Small intestine (tissue), 7 donors: ENCODE results near the gene KLK14. TPM values are rescaled to one million over a fixed set of nuclear protein-coding genes. Genes with fewer than 3 reads are reported as not detected.

Experiments
- DNase-seq, 2 donors: peaks; one replicate each; pipeline versions ENCODE4 v3.0.0 to v3.0.0-alpha.2; 2013
- FAIRE-seq: peaks from 2 replicates; lab custom pipeline; 2012; peaks lifted over from hg19 to GRCh38; lab: Jason Lieb, UNC
- H3K27ac ChIP-seq, 3 donors: one replicate each; pipeline ENCODE4 v1.5.1; 2013; ENCODE audit warnings: low read length in 2 of 3, mild to moderate bottlenecking in 2 of 3, control low read depth in 1 of 3, inconsistent platforms in 1 of 3, low read depth in 1 of 3, moderate library complexity in 1 of 3
- H3K27me3 ChIP-seq, 3 donors: one replicate each; pipeline ENCODE4 v1.6.1; 2013; ENCODE audit warnings: low read length in 3 of 3, inconsistent platforms in 1 of 3; ENCODE audit not compliant: control insufficient read depth in 3 of 3, insufficient read depth in 3 of 3
- H3K36me3 ChIP-seq, 3 donors: one replicate each; pipeline ENCODE4 v1.6.1; 2013; ENCODE audit warnings: low read length in 3 of 3, inconsistent platforms in 1 of 3, low read depth in 1 of 3, mild to moderate bottlenecking in 1 of 3, moderate library complexity in 1 of 3; ENCODE audit not compliant: control insufficient read depth in 3 of 3, insufficient read depth in 2 of 3
- H3K4me1 ChIP-seq, 3 donors: one replicate each; pipeline ENCODE4 v1.6.1; 2013; ENCODE audit warnings: low read length in 2 of 3, inconsistent platforms in 1 of 3, low read depth in 1 of 3, mild to moderate bottlenecking in 1 of 3, moderate library complexity in 1 of 3; ENCODE audit not compliant: control insufficient read depth in 3 of 3, insufficient read depth in 2 of 3
- H3K4me3 ChIP-seq, 3 donors: one replicate each; pipeline ENCODE4 v1.5.1; 2013; ENCODE audit warnings: low read length in 3 of 3, control low read depth in 1 of 3, inconsistent platforms in 1 of 3, low read depth in 1 of 3, mild to moderate bottlenecking in 1 of 3, moderate library complexity in 1 of 3
- H3K9me3 ChIP-seq, 2 donors: one replicate each; pipeline ENCODE4 v1.6.1; 2013; ENCODE audit warnings: low read depth in 1 of 2, low read length in 1 of 2; ENCODE audit not compliant: control insufficient read depth in 2 of 2, insufficient read depth in 1 of 2
- WGBS, 3 donors: extraction: QIAGEN DNeasy Blood & Tissue Kit; methylation state at CpG; one replicate each; pipeline ENCODE4 v1.1.7; 2013; 5-methylcytosine and 5-hydroxymethylcytosine counted together
- polyA plus RNA-seq, 4 donors: library from polyadenylated mRNA; stranded (reverse) in 3 of 4; unstranded in 1 of 4; fragments of 200-250 nt in 3 of 4; fragments of 120-200 nt in 1 of 4; gene quantifications; one replicate each; pipeline versions ENCODE4 v1.2.1 to v1.2.3, GENCODE V29; 2013
- donor health status: healthy with polysubstance abuse.
- donor health status: control.
- donor health status: control.
- donor health status: Bipolar disorder and iron deficiency.
- donor health status: healthy.

Gene KLK14
- polyA plus RNA-seq, 4 donors: 0.07 to 0.22 TPM; not detected in 2

DNA sequence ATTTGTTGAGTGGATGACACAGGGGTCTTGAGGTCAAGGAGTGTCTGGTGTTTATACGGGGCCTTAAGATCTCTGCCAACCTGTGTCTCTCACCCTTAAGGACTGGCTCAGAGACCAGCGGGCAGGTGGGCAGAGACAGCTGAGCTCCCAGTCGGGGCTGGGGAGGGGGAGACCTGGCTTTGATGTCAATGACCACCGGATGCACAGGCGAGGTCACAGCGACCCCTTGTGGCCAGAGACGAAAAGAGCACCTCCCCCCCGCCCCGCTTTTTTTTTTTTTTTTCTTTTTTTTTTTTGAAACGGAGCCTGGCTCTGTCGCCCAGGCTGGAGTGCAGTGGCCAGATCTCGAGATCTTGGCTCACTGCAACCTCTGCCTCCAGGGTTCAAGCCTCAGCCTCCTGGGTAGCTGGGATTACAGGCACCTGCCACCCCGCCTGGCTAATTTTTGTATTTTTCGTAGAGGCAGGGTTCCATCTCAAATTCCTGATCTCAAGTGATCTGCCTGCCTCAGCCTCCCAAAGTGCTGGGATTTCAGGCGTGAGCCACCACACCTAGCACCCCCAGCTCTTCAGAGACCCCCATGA, 12.1 kb upstream of the KLK14 start:
- no peaks in the 10 kb centered on the region for H3K4me1 ChIP-seq
- no peaks in the 10 kb centered on the region for H3K27me3 ChIP-seq
- no peak overlapping the region for H3K4me3 ChIP-seq
- H3K9me3 ChIP-seq: no peaks in the 10 kb centered on the region
- WGBS, 3 donors: 25 to 40% (median 35%) methylated on average over 12 to 15 of the region's 15 CpGs
- DNase-seq (peak in 1 of 2 donors; percentile 29), FAIRE-seq (no peak)
- no peak overlapping the region for H3K27ac ChIP-seq
- H3K36me3 ChIP-seq: peaks cover 0 to 12% (median 0%) of the 10 kb centered on the region in 3 donors

DNA sequence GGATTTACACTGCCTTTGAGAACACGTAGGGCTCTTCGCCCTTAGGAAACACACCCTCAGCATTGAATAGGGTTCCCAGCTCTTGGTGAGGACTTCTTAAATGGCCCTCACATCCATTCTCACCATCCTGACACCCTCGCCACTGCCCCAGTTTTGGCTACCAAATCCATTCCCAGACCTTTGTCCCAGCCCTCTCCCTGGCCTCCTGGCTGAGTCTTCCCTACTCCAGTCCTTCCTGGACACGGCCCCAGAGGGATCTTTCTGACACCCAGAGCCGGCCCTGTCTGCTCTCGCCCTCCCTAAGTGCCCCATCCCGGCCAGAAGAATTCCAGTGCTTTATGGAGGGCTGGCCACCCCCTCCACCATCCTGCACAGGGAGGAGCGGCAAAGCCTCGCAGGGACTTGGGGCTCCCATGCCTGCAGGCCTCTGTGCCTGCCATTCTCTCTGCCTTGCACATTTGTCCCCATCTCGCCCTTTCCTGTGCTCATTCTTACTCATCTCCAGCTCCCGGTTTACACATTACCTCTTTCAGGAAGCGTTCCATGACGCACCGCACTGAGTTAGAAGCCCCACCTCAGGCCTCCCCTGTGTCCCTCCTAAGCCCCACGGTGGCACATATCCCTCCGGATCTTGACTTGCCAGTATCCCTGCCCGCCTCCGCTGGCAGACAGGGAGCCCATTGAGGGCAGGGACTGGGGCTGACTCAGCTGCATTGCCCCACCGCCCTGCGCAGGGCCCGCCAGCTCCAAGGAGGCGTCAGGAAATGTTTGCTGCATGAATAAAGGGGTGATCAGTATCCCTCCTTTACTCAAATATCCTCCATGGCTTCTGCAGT, 11.0 kb upstream of the KLK14 start:
- FAIRE-seq (no peak), DNase-seq (no peak)
- no peaks in the 10 kb centered on the region for H3K27me3 ChIP-seq
- no peak overlapping the region for H3K4me3 ChIP-seq
- H3K36me3 ChIP-seq: peaks cover 0 to 8% (median 0%) of the 10 kb centered on the region in 3 donors
- no peaks in the 10 kb centered on the region for H3K9me3 ChIP-seq
- H3K4me1 ChIP-seq: no peaks in the 10 kb centered on the region
- WGBS, 3 donors: 74 to 82% (median 75%) methylated on average over 22 of the region's 22 CpGs
- no peak overlapping the region for H3K27ac ChIP-seq

DNA sequence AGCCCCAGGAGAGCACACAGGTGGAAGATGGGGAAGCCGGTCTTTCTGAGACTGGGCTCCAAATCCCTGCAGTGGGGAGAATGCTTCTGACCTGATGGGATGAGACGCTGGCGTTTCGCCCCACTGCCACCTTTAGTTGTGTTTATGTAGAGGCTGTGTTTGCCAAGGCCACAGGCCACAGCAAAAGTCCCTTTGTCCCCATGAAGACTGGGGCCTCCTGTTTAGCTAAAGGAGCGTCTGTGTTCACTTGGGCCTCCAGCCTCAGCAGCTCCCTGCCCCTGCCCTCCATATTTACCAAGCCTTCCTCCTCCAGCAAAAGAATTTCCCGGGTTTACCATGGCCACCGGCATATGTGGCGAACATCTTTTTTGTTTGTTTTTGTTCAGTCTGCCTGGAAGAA, 10.4 kb upstream of the KLK14 start:
- no peaks in the 10 kb centered on the region for H3K9me3 ChIP-seq
- H3K27ac ChIP-seq: no peak overlapping the region
- 72 to 75% (median 74%) methylated on average over 8 of the region's 8 CpGs for WGBS, 3 donors
- peaks cover 0 to 8% (median 0%) of the 10 kb centered on the region in 3 donors for H3K36me3 ChIP-seq
- no peaks in the 10 kb centered on the region for H3K27me3 ChIP-seq
- no peak overlapping the region for H3K4me3 ChIP-seq
- DNase-seq (no peak), FAIRE-seq (no peak)
- H3K4me1 ChIP-seq: no peaks in the 10 kb centered on the region

DNA sequence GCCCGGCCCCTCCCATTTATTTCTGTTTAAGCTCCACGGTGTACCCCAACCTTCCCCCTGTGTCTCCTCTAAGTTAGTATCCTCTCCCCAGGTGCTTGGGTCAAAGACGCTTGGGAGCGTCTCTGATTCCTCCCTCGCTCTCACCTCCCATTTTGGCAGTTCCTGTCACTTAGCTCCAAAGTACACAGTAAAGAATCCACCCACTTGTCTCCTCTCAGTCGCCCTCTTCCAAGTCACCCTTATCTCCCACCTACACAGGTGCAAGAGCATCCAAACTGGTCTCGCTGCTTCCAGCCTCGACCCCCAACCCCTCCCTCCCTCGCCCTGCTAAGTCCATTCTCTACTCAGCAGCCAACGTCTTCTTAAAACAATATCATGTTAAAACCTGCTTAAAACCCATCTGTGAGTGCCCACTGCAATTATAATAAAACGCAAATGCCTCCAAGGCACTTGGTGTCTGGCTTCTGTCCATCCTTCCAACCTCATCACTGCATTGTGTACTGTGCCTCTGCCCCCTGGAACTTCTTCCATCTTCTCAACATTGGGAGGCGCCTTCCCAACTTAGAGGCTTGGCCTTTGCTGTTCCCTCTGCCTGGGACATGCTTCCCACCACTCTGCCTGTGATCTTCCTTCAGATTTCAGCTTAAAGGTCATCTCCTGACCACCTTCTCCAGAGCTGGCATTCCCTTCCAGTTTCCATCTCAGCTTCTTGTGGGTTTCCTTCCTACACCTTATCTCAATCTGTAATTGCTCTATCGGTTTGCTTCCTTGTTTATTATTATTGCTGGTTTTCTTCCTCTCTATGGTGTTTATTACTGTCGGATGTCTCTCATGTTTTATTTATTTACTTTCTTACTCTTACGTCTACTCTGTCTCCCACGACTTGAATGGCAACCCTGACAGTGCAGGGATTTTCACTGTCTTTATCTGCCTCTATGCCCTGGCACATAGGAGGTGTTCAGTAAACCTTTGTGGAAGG, 9.5 kb upstream of the KLK14 start:
- Histone ChIP-seq H3K36me3 (peaks cover 0 to under 1% (median 0%) of the 10 kb centered on the region in 3 donors), H3K27me3 (no peaks in the 10 kb centered on the region), H3K4me1 (no peaks in the 10 kb centered on the region), H3K4me3 (no peak overlapping the region), H3K27ac (no peak overlapping the region), H3K9me3 (no peaks in the 10 kb centered on the region)
- FAIRE-seq: no peak
- WGBS, 3 donors: 24 to 54% (median 39%) methylated on average over 16 of the region's 16 CpGs
- no peak for DNase-seq

DNA sequence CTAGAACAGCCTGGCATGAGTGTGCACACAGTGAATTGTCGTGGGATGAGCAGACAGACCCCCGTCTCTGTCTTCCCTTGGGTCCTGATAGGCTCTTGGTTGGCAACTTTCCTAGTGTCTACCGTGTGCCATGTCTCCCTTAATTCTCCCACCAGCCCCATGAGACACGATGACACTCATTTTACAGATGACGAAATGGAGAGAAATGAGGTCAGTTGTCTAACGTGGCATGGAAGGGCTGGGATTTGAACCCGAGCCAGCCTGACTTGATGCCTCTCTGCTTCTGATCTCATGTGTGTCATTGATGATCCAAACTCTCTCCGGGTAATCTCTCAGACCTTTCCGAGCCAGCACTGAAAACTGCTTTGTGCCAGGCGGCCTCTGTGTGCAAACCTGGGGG, 8.4 kb upstream of the KLK14 start:
- H3K4me3 ChIP-seq: no peak overlapping the region
- no peaks in the 10 kb centered on the region for H3K9me3 ChIP-seq
- DNase-seq (no peak), FAIRE-seq (no peak)
- 84 to 86% (median 85%) methylated on average over 10 of the region's 10 CpGs for WGBS, 3 donors
- no peaks in the 10 kb centered on the region for H3K36me3 ChIP-seq
- H3K27me3 ChIP-seq: no peaks in the 10 kb centered on the region
- H3K4me1 ChIP-seq: no peaks in the 10 kb centered on the region
- no peak overlapping the region for H3K27ac ChIP-seq

DNA sequence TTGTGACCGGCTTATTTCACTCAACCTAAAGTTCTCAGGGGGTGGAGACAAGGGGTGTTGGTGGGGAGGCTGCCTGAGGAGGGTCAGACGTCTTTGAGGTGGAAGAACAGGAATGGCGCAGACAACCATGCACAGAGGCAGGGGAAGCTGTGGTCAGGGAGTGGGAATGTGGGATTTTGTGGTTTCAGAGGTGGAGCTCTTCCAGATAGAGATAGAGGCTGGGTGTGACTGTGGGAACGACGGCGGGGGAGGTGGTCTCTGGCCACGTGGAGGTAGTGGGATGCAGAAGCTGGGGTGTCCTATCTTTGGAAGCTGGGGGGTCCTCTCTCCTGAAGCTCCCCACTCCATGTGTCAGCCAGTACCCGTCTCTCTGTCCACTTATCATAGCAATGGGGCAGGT, 7.8 kb upstream of the KLK14 start:
- H3K27ac ChIP-seq: no peak overlapping the region
- H3K4me1 ChIP-seq: no peaks in the 10 kb centered on the region
- H3K4me3 ChIP-seq: no peak overlapping the region
- DNase-seq: no peak
- H3K36me3 ChIP-seq: no peaks in the 10 kb centered on the region
- no peaks in the 10 kb centered on the region for H3K9me3 ChIP-seq
- FAIRE-seq: no peak
- WGBS, 3 donors: 61 to 67% (median 64%) methylated on average over 8 of the region's 8 CpGs
- no peaks in the 10 kb centered on the region for H3K27me3 ChIP-seq

DNA sequence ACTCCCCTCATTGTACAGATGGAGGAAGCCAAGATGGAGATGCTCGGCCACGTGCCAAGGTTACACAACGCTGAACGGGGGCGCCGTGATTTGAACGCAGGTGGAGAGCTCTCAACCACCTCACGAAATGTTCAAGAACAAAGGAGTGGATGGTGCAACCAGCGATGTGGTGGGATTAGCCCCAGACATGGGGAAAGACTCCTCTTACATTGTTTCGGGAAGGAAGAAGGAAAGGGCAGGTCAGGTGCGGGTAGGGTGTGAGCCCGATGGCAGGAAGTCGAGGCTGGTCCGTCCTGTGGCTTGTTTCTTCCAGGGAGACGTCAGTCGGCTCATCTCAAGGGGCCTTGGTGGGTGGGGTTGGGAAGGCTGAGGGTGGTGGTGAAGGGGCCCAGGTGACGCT, 7.1 kb upstream of the KLK14 start:
- Histone ChIP-seq H3K27ac (no peak overlapping the region), H3K4me1 (no peaks in the 10 kb centered on the region), H3K4me3 (no peak overlapping the region), H3K27me3 (no peaks in the 10 kb centered on the region), H3K36me3 (no peaks in the 10 kb centered on the region), H3K9me3 (no peaks in the 10 kb centered on the region)
- FAIRE-seq: no peak
- no peak for DNase-seq
- 86 to 95% (median 88%) methylated on average over 17 of the region's 17 CpGs for WGBS, 3 donors
